Liver (tissue), 9 donors: Measurements from ENCODE around the gene ALDH3B2. TPM values are rescaled to one million over a fixed set of nuclear protein-coding genes. Genes with fewer than 3 reads are reported as not detected.

Experiments used
- DNase-seq: peaks from one replicate; pipeline ENCODE4 v3.0.0-alpha.2; 2017; ENCODE audit warnings: low spot score
- H3K27ac ChIP-seq, 2 donors: one replicate each; pipeline ENCODE4 v1.7.0; 2013; ENCODE audit warnings: inconsistent platforms in 2 of 2, low read length in 2 of 2, control low read depth in 1 of 2, low read depth in 1 of 2, mild to moderate bottlenecking in 1 of 2
- H3K27me3 ChIP-seq, 4 donors: one replicate each; pipeline versions ENCODE4 v1.6.1 to v1.7.0; 2013; ENCODE audit warnings: low read length in 3 of 4, inconsistent platforms in 1 of 4, mild to moderate bottlenecking in 1 of 4, moderate library complexity in 1 of 4; ENCODE audit not compliant: control insufficient read depth in 4 of 4, insufficient read depth in 4 of 4
- H3K36me3 ChIP-seq, 4 donors: one replicate each; pipeline versions ENCODE4 v1.6.1 to v1.7.0; 2013; ENCODE audit warnings: low read length in 3 of 4, mild to moderate bottlenecking in 3 of 4, low read depth in 1 of 4, moderate library complexity in 1 of 4; ENCODE audit not compliant: control insufficient read depth in 4 of 4, insufficient read depth in 3 of 4
- H3K4me1 ChIP-seq, 4 donors: one replicate each; pipeline versions ENCODE4 v1.6.1 to v1.7.0; 2013; ENCODE audit warnings: low read length in 3 of 4, mild to moderate bottlenecking in 3 of 4, moderate library complexity in 1 of 4; ENCODE audit not compliant: control insufficient read depth in 4 of 4, insufficient read depth in 4 of 4
- H3K4me3 ChIP-seq, 3 donors: one replicate each; pipeline versions ENCODE4 v1.6.1 to v1.7.0; 2013; ENCODE audit warnings: low read length in 3 of 3, control low read depth in 1 of 3, low read depth in 1 of 3, mild to moderate bottlenecking in 1 of 3
- H3K9ac ChIP-seq, 2 donors: one replicate each; pipeline ENCODE4 v1.7.0; 2013; ENCODE audit warnings: low read length in 2 of 2, mild to moderate bottlenecking in 2 of 2, moderate library complexity in 2 of 2, control low read depth in 1 of 2, low read depth in 1 of 2
- H3K9me3 ChIP-seq, 4 donors: one replicate each; pipeline versions ENCODE4 v1.6.1 to v1.7.0; 2013; ENCODE audit warnings: low read length in 3 of 4; ENCODE audit not compliant: control insufficient read depth in 4 of 4
- EGR1 ChIP-seq, 2 donors: IDR thresholded peaks; 2 replicates each; pipeline ENCODE4 v1.6.1; 2016 to 2018; ENCODE audit warnings: antibody characterized with exemption in 2 of 2, low read depth in 2 of 2
- FOXA1 ChIP-seq: IDR thresholded peaks from 2 replicates; pipeline ENCODE4 v1.6.1; 2016; ENCODE audit warnings: antibody characterized with exemption
- FOXA2 ChIP-seq: IDR thresholded peaks from 2 replicates; pipeline ENCODE4 v1.6.1; 2016; ENCODE audit warnings: antibody characterized with exemption
- GABPA ChIP-seq, 2 donors: IDR thresholded peaks in 1 of 2; conservative IDR thresholded peaks in 1 of 2; 2 replicates each; pipeline ENCODE4 v1.6.1; 2016; ENCODE audit warnings: antibody characterized with exemption in 2 of 2, mild to moderate bottlenecking in 1 of 2, moderate library complexity in 1 of 2
- HNF4A ChIP-seq, 2 donors: conservative IDR thresholded peaks; 2 replicates each; pipeline ENCODE4 v1.6.1; 2016; ENCODE audit warnings: antibody characterized with exemption in 2 of 2, mild to moderate bottlenecking in 2 of 2
- HNF4G ChIP-seq: IDR thresholded peaks from 2 replicates; pipeline ENCODE4 v1.6.1; 2016; ENCODE audit warnings: antibody characterized with exemption
- JUND ChIP-seq, 2 donors: IDR thresholded peaks; 2 replicates each; pipeline ENCODE4 v1.6.1; 2016; ENCODE audit warnings: antibody characterized with exemption in 2 of 2
- NR2F2 ChIP-seq: IDR thresholded peaks from 2 replicates; pipeline ENCODE4 v1.6.1; 2016; ENCODE audit warnings: antibody characterized with exemption
- RAD21 ChIP-seq, 2 donors: IDR thresholded peaks; 2 replicates each; pipeline ENCODE4 v1.6.1; 2016; ENCODE audit warnings: antibody characterized with exemption in 2 of 2, mild to moderate bottlenecking in 2 of 2
- RXRA ChIP-seq, 2 donors: IDR thresholded peaks; 2 replicates each; pipeline ENCODE4 v1.6.1; 2017 to 2018; ENCODE audit warnings: antibody characterized with exemption in 2 of 2, mild to moderate bottlenecking in 1 of 2
- SP1 ChIP-seq: IDR thresholded peaks from 2 replicates; pipeline ENCODE4 v1.6.1; 2018; ENCODE audit warnings: antibody characterized with exemption, mild to moderate bottlenecking
- TAF1 ChIP-seq: conservative IDR thresholded peaks from 2 replicates; pipeline ENCODE4 v1.6.1; 2016; ENCODE audit warnings: antibody characterized with exemption, mild to moderate bottlenecking
- YY1 ChIP-seq: IDR thresholded peaks from 2 replicates; pipeline ENCODE4 v1.6.1; 2016; ENCODE audit warnings: antibody characterized with exemption, mild to moderate bottlenecking
- WGBS: extraction: QIAGEN DNeasy Blood & Tissue Kit; methylation state at CpG from one replicate; pipeline ENCODE4 v1.1.7; 2013; 5-methylcytosine and 5-hydroxymethylcytosine counted together
- polyA plus RNA-seq, 2 donors: library from polyadenylated mRNA; stranded (reverse) in 1 of 2; unstranded in 1 of 2; fragments of 200-250 nt in 1 of 2; fragments of >200 nt in 1 of 2; fragmentation: Nextera tagmentation in 1 of 2; extraction: Ambion mirVana in 1 of 2; gene quantifications; one replicate each; pipeline versions ENCODE4 v1.2.1 to v1.2.3, GENCODE V29; 2013 to 2015
- total RNA-seq, 2 donors: library from RNA; depleted of rRNA; stranded (reverse); fragments of >200 nt; gene quantifications; one replicate each; pipeline ENCODE4 v1.2.3, GENCODE V29; 2014
- TF ChIP-seq, protein P1 (sequence below): IDR thresholded peaks from 2 replicates; pipeline ENCODE4 v1.6.1; 2016; ENCODE audit warnings: antibody characterized with exemption, mild to moderate bottlenecking
- TF ChIP-seq, protein P2 (sequence below): IDR thresholded peaks from 2 replicates; pipeline ENCODE4 v1.6.1; 2016; ENCODE audit warnings: antibody characterized with exemption
- TF ChIP-seq, protein P3 (sequence below): IDR thresholded peaks from 2 replicates; pipeline ENCODE4 v1.6.1; 2016; ENCODE audit warnings: antibody characterized with exemption
- TF ChIP-seq, protein P4 (sequence below): fragments of 150-350 bp; IDR thresholded peaks from 2 replicates; pipeline ENCODE4 v1.5.1; 2017; ENCODE audit warnings: improper control_type of control experiment, low read depth, low read length; ENCODE audit not compliant: missing input control
- TF ChIP-seq, protein P5 (sequence below): IDR thresholded peaks from 2 replicates; pipeline ENCODE4 v1.6.1; 2016; ENCODE audit warnings: antibody characterized with exemption
- donor health status: healthy.
- donor health status: healthy.
- donor health status: healthy.
- donor health status: healthy.
- donor health status: healthy.

ALDH3B2 gene
- total and polyA plus RNA-seq, 4 donors, result not detected

DNA sequence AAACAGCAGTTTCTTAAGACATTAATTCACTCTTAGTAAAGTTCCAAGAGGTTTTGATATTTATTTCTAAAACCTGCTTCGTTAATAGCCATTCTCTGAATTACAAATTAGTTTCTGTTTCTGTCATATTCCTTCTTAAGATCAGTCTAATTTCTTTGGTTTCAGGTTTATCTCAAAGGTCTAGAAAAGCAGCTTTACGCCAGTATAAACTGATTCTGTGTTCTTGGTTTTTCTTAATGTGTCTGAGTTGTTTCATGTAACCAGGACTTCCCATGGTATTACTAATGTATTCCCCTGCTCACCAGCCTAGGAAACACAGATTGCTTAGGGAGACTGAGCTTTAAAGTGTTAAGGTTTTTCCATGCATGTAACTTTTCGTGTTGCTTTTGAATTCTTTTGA lies 17.1 kb downstream of the ALDH3B2 start:
- H3K9ac ChIP-seq, result no peak overlapping the region
- H3K9me3 ChIP-seq, result no peaks in the 10 kb centered on the region
- no peak overlapping the region for H3K4me3 ChIP-seq
- no peaks in the 10 kb centered on the region for H3K4me1 ChIP-seq
- DNase-seq, result no peak
- H3K27me3 ChIP-seq, result no peaks in the 10 kb centered on the region
- 46% methylated on average over 3 of the region's 3 CpGs for WGBS
- no peaks in the 10 kb centered on the region for H3K36me3 ChIP-seq
- no peak for TF ChIP-seq RAD21 (IDR thresholded peaks at IDR 0.05)
- no peak for TF ChIP-seq HNF4G
- no peak for TF ChIP-seq SP1
- TF ChIP-seq, protein P1, sequence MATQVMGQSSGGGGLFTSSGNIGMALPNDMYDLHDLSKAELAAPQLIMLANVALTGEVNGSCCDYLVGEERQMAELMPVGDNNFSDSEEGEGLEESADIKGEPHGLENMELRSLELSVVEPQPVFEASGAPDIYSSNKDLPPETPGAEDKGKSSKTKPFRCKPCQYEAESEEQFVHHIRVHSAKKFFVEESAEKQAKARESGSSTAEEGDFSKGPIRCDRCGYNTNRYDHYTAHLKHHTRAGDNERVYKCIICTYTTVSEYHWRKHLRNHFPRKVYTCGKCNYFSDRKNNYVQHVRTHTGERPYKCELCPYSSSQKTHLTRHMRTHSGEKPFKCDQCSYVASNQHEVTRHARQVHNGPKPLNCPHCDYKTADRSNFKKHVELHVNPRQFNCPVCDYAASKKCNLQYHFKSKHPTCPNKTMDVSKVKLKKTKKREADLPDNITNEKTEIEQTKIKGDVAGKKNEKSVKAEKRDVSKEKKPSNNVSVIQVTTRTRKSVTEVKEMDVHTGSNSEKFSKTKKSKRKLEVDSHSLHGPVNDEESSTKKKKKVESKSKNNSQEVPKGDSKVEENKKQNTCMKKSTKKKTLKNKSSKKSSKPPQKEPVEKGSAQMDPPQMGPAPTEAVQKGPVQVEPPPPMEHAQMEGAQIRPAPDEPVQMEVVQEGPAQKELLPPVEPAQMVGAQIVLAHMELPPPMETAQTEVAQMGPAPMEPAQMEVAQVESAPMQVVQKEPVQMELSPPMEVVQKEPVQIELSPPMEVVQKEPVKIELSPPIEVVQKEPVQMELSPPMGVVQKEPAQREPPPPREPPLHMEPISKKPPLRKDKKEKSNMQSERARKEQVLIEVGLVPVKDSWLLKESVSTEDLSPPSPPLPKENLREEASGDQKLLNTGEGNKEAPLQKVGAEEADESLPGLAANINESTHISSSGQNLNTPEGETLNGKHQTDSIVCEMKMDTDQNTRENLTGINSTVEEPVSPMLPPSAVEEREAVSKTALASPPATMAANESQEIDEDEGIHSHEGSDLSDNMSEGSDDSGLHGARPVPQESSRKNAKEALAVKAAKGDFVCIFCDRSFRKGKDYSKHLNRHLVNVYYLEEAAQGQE, result no peak
- TF ChIP-seq NR2F2, result no peak
- TF ChIP-seq YY1, result no peak
- TF ChIP-seq, protein P2, sequence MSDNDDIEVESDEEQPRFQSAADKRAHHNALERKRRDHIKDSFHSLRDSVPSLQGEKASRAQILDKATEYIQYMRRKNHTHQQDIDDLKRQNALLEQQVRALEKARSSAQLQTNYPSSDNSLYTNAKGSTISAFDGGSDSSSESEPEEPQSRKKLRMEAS, result no peak
- TF ChIP-seq FOXA2, result no peak
- no peak for TF ChIP-seq EGR1 (IDR thresholded peaks at IDR 0.05; ENCODE audit: low read depth in 2 of 2)
- TF ChIP-seq HNF4A (conservative IDR thresholded peaks at IDR 0.05), result no peak
- TF ChIP-seq, protein P3, sequence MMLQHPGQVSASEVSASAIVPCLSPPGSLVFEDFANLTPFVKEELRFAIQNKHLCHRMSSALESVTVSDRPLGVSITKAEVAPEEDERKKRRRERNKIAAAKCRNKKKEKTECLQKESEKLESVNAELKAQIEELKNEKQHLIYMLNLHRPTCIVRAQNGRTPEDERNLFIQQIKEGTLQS, result no peak
- TF ChIP-seq, protein P4, sequence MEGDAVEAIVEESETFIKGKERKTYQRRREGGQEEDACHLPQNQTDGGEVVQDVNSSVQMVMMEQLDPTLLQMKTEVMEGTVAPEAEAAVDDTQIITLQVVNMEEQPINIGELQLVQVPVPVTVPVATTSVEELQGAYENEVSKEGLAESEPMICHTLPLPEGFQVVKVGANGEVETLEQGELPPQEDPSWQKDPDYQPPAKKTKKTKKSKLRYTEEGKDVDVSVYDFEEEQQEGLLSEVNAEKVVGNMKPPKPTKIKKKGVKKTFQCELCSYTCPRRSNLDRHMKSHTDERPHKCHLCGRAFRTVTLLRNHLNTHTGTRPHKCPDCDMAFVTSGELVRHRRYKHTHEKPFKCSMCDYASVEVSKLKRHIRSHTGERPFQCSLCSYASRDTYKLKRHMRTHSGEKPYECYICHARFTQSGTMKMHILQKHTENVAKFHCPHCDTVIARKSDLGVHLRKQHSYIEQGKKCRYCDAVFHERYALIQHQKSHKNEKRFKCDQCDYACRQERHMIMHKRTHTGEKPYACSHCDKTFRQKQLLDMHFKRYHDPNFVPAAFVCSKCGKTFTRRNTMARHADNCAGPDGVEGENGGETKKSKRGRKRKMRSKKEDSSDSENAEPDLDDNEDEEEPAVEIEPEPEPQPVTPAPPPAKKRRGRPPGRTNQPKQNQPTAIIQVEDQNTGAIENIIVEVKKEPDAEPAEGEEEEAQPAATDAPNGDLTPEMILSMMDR, result no peak
- no peak for TF ChIP-seq JUND (IDR thresholded peaks at IDR 0.05)
- no peak for TF ChIP-seq RXRA (IDR thresholded peaks at IDR 0.05)
- no peak for TF ChIP-seq GABPA (IDR thresholded peaks at IDR 0.05 in 1 of 2, conservative IDR thresholded peaks at IDR 0.05 in 1 of 2)
- no peak for TF ChIP-seq FOXA1
- TF ChIP-seq, protein P5, sequence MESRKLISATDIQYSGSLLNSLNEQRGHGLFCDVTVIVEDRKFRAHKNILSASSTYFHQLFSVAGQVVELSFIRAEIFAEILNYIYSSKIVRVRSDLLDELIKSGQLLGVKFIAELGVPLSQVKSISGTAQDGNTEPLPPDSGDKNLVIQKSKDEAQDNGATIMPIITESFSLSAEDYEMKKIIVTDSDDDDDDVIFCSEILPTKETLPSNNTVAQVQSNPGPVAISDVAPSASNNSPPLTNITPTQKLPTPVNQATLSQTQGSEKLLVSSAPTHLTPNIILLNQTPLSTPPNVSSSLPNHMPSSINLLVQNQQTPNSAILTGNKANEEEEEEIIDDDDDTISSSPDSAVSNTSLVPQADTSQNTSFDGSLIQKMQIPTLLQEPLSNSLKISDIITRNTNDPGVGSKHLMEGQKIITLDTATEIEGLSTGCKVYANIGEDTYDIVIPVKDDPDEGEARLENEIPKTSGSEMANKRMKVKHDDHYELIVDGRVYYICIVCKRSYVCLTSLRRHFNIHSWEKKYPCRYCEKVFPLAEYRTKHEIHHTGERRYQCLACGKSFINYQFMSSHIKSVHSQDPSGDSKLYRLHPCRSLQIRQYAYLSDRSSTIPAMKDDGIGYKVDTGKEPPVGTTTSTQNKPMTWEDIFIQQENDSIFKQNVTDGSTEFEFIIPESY, result no peak
- TF ChIP-seq TAF1, result no peak
- no peak overlapping the region for H3K27ac ChIP-seq
